GM12878 (cell line): Measurements from ENCODE around the gene PAQR9. TPM values are rescaled to one million over a fixed set of nuclear protein-coding genes. Genes with fewer than 3 reads are reported as not detected.

Experiments
- ATAC-seq: fragments of 200-7000 bp; cut with Tn5 transposase; 3 replicates; pipeline ENCODE4 v1.9.1; 2020; ENCODE audit warnings: mild to moderate bottlenecking, moderate library complexity
- BruUV-seq: library from RNA; stranded (reverse); fragments of 400-500 nt; replicated peaks from 2 replicates; lab custom pipeline; 2021; lab: Mats Ljungman, UMichigan
- CTCF ChIA-PET: fragments of 300-600 bp; sonication (Branson Sonifier 250); formaldehyde crosslinking; extraction: SDS; loops from one replicate; lab custom pipeline; 2021; ENCODE audit warnings: inconsistent platforms; lab: Yijun Ruan, JAX
- POLR2A ChIA-PET: fragments of 350-600 bp; formaldehyde crosslinking; extraction: SDS; loops from one replicate; lab custom pipeline; 2021; ENCODE audit warnings: inconsistent platforms; lab: Charles Lee
- RAD21 ChIA-PET: fragments of 300-600 bp; sonication (Branson Sonifier 250); formaldehyde crosslinking; loops from one replicate; lab custom pipeline; 2023; ENCODE audit warnings: antibody characterized with exemption; ENCODE audit not compliant: unreplicated experiment; lab: Charles Lee
- SMC1A ChIA-PET: fragments of 300-600 bp; sonication (Branson Sonifier 250); formaldehyde crosslinking; loops from one replicate; lab custom pipeline; 2023; ENCODE audit not compliant: unreplicated experiment, uncharacterized antibody; lab: Charles Lee
- DNase-seq: peaks from one replicate; pipeline ENCODE4 v3.0.0-alpha.2; 2011; ENCODE audit warnings: low read depth, low spot score
- FAIRE-seq: peaks from 3 replicates; lab custom pipeline; 2011; peaks lifted over from hg19 to GRCh38; lab: Jason Lieb, UNC
- H2AFZ ChIP-seq: 2 replicates; pipeline ENCODE4 v1.6.0; 2011; ENCODE audit warnings: low read depth, low read length, control low read depth; ENCODE audit not compliant: control insufficient read depth
- H3K27ac ChIP-seq: 2 replicates; pipeline ENCODE4 v1.5.1; 2011; ENCODE audit warnings: control low read depth; ENCODE audit not compliant: control insufficient read depth, insufficient read depth
- H3K27me3 ChIP-seq, 2 experiments: replicated peaks in 1 of 2; 2 replicates each; pipeline versions ENCODE4 v1.6.0 to v1.6.1; 2011; ENCODE audit warnings: low read length in 1 of 2; ENCODE audit not compliant: control insufficient read depth in 2 of 2, insufficient read depth in 2 of 2
- H3K36me3 ChIP-seq, 2 experiments: 2 replicates each; pipeline ENCODE4 v1.5.1; 2011; ENCODE audit warnings: low read length in 1 of 2; ENCODE audit not compliant: control insufficient read depth in 2 of 2, insufficient read depth in 2 of 2
- H3K4me1 ChIP-seq: 2 replicates; pipeline ENCODE4 v1.6.1; 2011; ENCODE audit warnings: mild to moderate bottlenecking, low read length, moderate library complexity, mixed read lengths; ENCODE audit not compliant: control insufficient read depth, insufficient read depth
- H3K4me2 ChIP-seq: 2 replicates; pipeline ENCODE4 v1.6.0; 2011; ENCODE audit warnings: control low read depth; ENCODE audit not compliant: control insufficient read depth, insufficient read depth
- H3K4me3 ChIP-seq: fragments of 200-600 bp; sonication (generic); 2 replicates; pipeline ENCODE4 v1.5.1; 2016
- H3K79me2 ChIP-seq: 2 replicates; pipeline ENCODE4 v1.6.0; 2011; ENCODE audit warnings: low read length; ENCODE audit not compliant: control insufficient read depth, insufficient read depth
- H3K9ac ChIP-seq: 2 replicates; pipeline ENCODE4 v1.8.0; 2011; ENCODE audit warnings: low read length, control low read depth, mixed read lengths; ENCODE audit not compliant: control insufficient read depth, insufficient read depth
- H3K9me3 ChIP-seq: replicated peaks from 3 replicates; pipeline ENCODE4 v1.5.1; 2011; ENCODE audit warnings: mild to moderate bottlenecking, low read length; ENCODE audit not compliant: control insufficient read depth, insufficient read depth
- H4K20me1 ChIP-seq: 2 replicates; pipeline ENCODE4 v1.6.0; 2011; ENCODE audit not compliant: control insufficient read depth, insufficient read depth
- EZH2 ChIP-seq: IDR thresholded peaks from 2 replicates; pipeline ENCODE4 v1.6.1; 2012; ENCODE audit warnings: low read depth, mild to moderate bottlenecking, control low read depth, inconsistent platforms, low read length, borderline replicate concordance; ENCODE audit not compliant: control insufficient read depth
- NKRF ChIP-seq: fragments of 450-650 bp; conservative IDR thresholded peaks from 2 replicates; pipeline ENCODE4 v1.6.1; 2017; ENCODE audit warnings: mild to moderate bottlenecking, moderate library complexity
- RELB ChIP-seq: fragments of 450-650 bp; IDR thresholded peaks from 2 replicates; pipeline ENCODE4 v1.6.1; 2017; ENCODE audit warnings: low read depth, mild to moderate bottlenecking, moderate library complexity
- WGBS: methylation state at CpG from one replicate; pipeline ENCODE4 v1.1.6; 2016; ENCODE audit warnings: low lambda C conversion rate; ENCODE audit not compliant: insufficient replicate concordance, insufficient coverage; ENCODE audit errors: missing lambda C conversion rate; 5-methylcytosine and 5-hydroxymethylcytosine counted together
- in situ Hi-C: fragments of 300-500 bp; cut with MboI; formaldehyde crosslinking; loops from 9 replicates; pipeline ENCODE4 v1.14.3; 2018; ENCODE audit warnings: mixed read lengths
- intact Hi-C: fragments of 100-400 bp; cut with micrococcal nuclease; formaldehyde crosslinking; loops from one replicate; pipeline ENCODE4 v1.14.2; 2022; ENCODE audit not compliant: unreplicated experiment
- polyA plus RNA-seq, 11 experiments: library from polyadenylated mRNA; depleted of rRNA in 4 of 11; unstranded in 6 of 11; stranded (reverse) in 5 of 11; fragments of >200 nt; fragmentation: Nextera tagmentation in 4 of 11; fragmentation: Illumina TruSeq in 1 of 11; extraction: Ambion mirVana in 4 of 11; extraction: Trizol in 1 of 11; gene quantifications; 1 replicate in 1 of 11; 2 replicates in 10 of 11; pipeline versions ENCODE4 v1.2.1 to v1.2.3, GENCODE V29; 2011 to 2016; ENCODE audit warnings: inconsistent platforms in 2 of 11, missing spikeins in 2 of 11, low read depth in 1 of 11
- total RNA-seq, 4 experiments: library from RNA; depleted of rRNA in 3 of 4; stranded (reverse); fragments of >200 nt in 3 of 4; fragmentation: Illumina TruSeq in 1 of 4; extraction: Trizol in 1 of 4; gene quantifications; 2 replicates each; pipeline versions ENCODE4 v1.2.1 to v1.2.3, GENCODE V29; 2013 to 2021

The PAQR9 gene
- total and polyA plus RNA-seq, 10 of the 15 experiments (the other 5 are each of a cell fraction or from before 2014, with no cell fraction given) = not detected

DNA sequence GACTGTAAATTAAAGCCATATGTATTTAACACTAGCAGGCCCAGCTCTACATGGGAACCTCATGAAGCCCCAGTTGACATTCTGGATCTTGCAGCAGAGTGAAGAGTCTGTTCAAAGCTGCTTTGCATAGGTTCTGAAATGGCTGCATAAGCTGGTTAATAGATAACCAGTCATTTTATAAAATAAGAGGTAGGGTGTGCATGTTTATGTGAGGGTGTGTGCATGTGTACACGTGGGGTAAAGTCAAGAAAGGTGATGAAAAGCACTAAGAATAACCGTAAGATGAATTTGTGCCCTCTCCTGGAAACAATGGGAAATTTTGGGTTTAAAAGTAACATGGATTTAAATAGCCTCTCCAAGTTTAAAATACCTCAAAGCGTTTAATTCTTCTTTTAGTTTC lies 33.0 kb downstream of the PAQR9 start:
- intact Hi-C loops (loop anchor here (2.0 kb wide), 1 partner anchor 56 kb away; no protein-coding TSS in a partner anchor), in situ Hi-C loops (loop anchor here (5.0 kb wide), 1 partner anchor 62 kb away; no protein-coding TSS in a partner anchor)
- no TSS peak for BruUV-seq
- RAD21 ChIA-PET = interaction anchor here (1.5 to 4.2 kb wide), 3 partner anchors 57 to 63 kb away, joined by 5 to 15 read pairs (median 5); no protein-coding TSS in a partner anchor
- no peaks in the 10 kb centered on the region for H3K79me2 ChIP-seq
- no peak for DNase-seq
- POLR2A ChIA-PET = interaction anchor here (0.8 kb wide), 1 partner anchor 12 kb away, joined by 3 read pairs; no protein-coding TSS in a partner anchor
- no peaks in the 10 kb centered on the region for H4K20me1 ChIP-seq
- H2AFZ ChIP-seq = no peak overlapping the region
- 37% methylated on average over 3 of the region's 3 CpGs for WGBS
- no peaks in the 10 kb centered on the region for H3K9me3 ChIP-seq
- SMC1A ChIA-PET = interaction anchor here (0.6 to 3.0 kb wide), 12 partner anchors 9 to 103 kb away, joined by 3 to 10 read pairs (median 3); no protein-coding TSS in a partner anchor
- no peak overlapping the region for H3K4me2 ChIP-seq
- TF ChIP-seq EZH2 = no peak
- no peak for TF ChIP-seq NKRF
- no peak for TF ChIP-seq RELB
- no peak overlapping the region for H3K9ac ChIP-seq
- H3K4me3 ChIP-seq = no peak overlapping the region
- CTCF ChIA-PET = interaction anchor here (0.7 to 3.3 kb wide), 19 partner anchors 9 to 136 kb away, joined by 3 to 25 read pairs (median 4); partner anchors contain the start of gene U2SURP
- H3K27me3 ChIP-seq = no peaks in the 10 kb centered on the region; a peak in 1 of 4 replicates
- no peak for ATAC-seq
- no peak for FAIRE-seq
- no peak overlapping the region for H3K27ac ChIP-seq
- no peaks in the 10 kb centered on the region for H3K36me3 ChIP-seq
- no peaks in the 10 kb centered on the region for H3K4me1 ChIP-seq
